SK-N-SH treated with all-trans-retinoic acid at 6 μM for 48 hours (cell line): ENCODE measurements around the gene CARD8.

Experiments
- ATAC-seq: fragments of 200-7000 bp; cut with Tn5 transposase; 3 replicates; pipeline ENCODE4 v1.9.1; 2020; ENCODE audit warnings: mild to moderate bottlenecking, moderate library complexity
- BACH2 ChIP-seq: fragments of 250-450 bp; sonication (Bioruptor Pico); IDR thresholded peaks from 2 replicates; pipeline ENCODE4 v1.9.0; 2021; ENCODE audit warnings: mild to moderate bottlenecking, borderline replicate concordance
- CSDC2 ChIP-seq: fragments of 250-450 bp; sonication (Bioruptor Pico); IDR thresholded peaks from 2 replicates; pipeline ENCODE4 v1.5.0; 2020; ENCODE audit warnings: mild to moderate bottlenecking, moderate library complexity
- CSRNP3 ChIP-seq: fragments of 250-450 bp; sonication (Bioruptor Pico); IDR thresholded peaks from 2 replicates; pipeline ENCODE4 v1.5.1; 2021; ENCODE audit warnings: mild to moderate bottlenecking, moderate library complexity
- GLIS3 ChIP-seq: fragments of 250-450 bp; sonication (Bioruptor Pico); IDR thresholded peaks from 2 replicates; pipeline ENCODE4 v1.5.0; 2020; ENCODE audit warnings: mild to moderate bottlenecking, moderate library complexity
- PATZ1 ChIP-seq: fragments of 250-450 bp; sonication (Bioruptor Pico); IDR thresholded peaks from 2 replicates; pipeline ENCODE4 v1.8.0; 2020; ENCODE audit warnings: mild to moderate bottlenecking, moderate library complexity, borderline replicate concordance
- POU6F1 ChIP-seq: fragments of 250-450 bp; sonication (Bioruptor Pico); IDR thresholded peaks from 2 replicates; pipeline ENCODE4 v1.8.0; 2021; ENCODE audit warnings: low read depth, mild to moderate bottlenecking, moderate library complexity, borderline replicate concordance
- RARB ChIP-seq: fragments of 250-450 bp; sonication (Bioruptor Pico); IDR thresholded peaks from 2 replicates; pipeline ENCODE4 v1.8.0; 2021; ENCODE audit warnings: mild to moderate bottlenecking, moderate library complexity
- SNAI2 ChIP-seq: fragments of 250-450 bp; sonication (Bioruptor Pico); IDR thresholded peaks from 2 replicates; pipeline ENCODE4 v1.5.0; 2020; ENCODE audit warnings: mild to moderate bottlenecking, moderate library complexity
- TOX ChIP-seq: fragments of 250-450 bp; sonication (Bioruptor Pico); IDR thresholded peaks from 2 replicates; pipeline ENCODE4 v1.8.0; 2021; ENCODE audit warnings: mild to moderate bottlenecking, moderate library complexity, borderline replicate concordance
- ZC3H10 ChIP-seq: fragments of 250-450 bp; sonication (Bioruptor Pico); IDR thresholded peaks from 2 replicates; pipeline ENCODE4 v1.5.1; 2021; ENCODE audit warnings: mild to moderate bottlenecking, moderate library complexity
- ZFP3 ChIP-seq: fragments of 250-450 bp; sonication (Bioruptor Pico); IDR thresholded peaks from 2 replicates; pipeline ENCODE4 v1.5.0; 2020; ENCODE audit warnings: mild to moderate bottlenecking, moderate library complexity
- ZNF70 ChIP-seq: fragments of 450-650 bp; formaldehyde crosslinking; IDR thresholded peaks from 2 replicates; pipeline ENCODE4 v1.5.0; 2020; ENCODE audit warnings: mild to moderate bottlenecking, moderate library complexity

Gene CARD8

GRCh38 chr19:48210005-48210404 lies 45.7 kb downstream of the CARD8 start (continued):
- TF ChIP-seq PATZ1 (CRISPR knock-in tag) = no peak
- TF ChIP-seq, all 23 proteins: peak for 0

- ATAC-seq = no peak
- TF ChIP-seq GLIS3 (CRISPR knock-in tag) (no peak), ZC3H10 (CRISPR knock-in tag) (no peak), CSRNP3 (CRISPR knock-in tag) (no peak), ZFP3 (CRISPR knock-in tag) (no peak)
- TF ChIP-seq, all 23 proteins: peak for 0
These were observed 49.2 kb downstream of the CARD8 start for GRCh38 chr19:48206397-48207093.

- TF ChIP-seq POU6F1 (CRISPR knock-in tag) (no peak), PATZ1 (CRISPR knock-in tag) (peak; percentile 69), RARB (CRISPR knock-in tag) (peak; percentile 82; the same call in 1 of the 2 replicates), GLIS3 (CRISPR knock-in tag) (peak; percentile 65; the same call in 1 of the 2 replicates), ZFP3 (CRISPR knock-in tag) (0 out of 2 replicates have a peak, but pooled peaks have one; percentile 39), CSDC2 (CRISPR knock-in tag) (no peak), TOX (CRISPR knock-in tag) (peak; percentile 30; the same call in 1 of the 2 replicates)
- TF ChIP-seq, all 23 proteins: peak for 5
- peak; percentile 99 for ATAC-seq
These were observed 51.7 kb downstream of the CARD8 start for GRCh38 chr19:48203794-48204628.

GRCh38 chr19:48203222-48203793 lies 52.4 kb downstream of the CARD8 start:
- ATAC-seq = no peak
- TF ChIP-seq GLIS3 (CRISPR knock-in tag) = no peak
- TF ChIP-seq ZNF70 (CRISPR knock-in tag) = no peak
- no peak for TF ChIP-seq BACH2 (CRISPR knock-in tag)
- no peak for TF ChIP-seq SNAI2 (CRISPR knock-in tag)
- TF ChIP-seq TOX (CRISPR knock-in tag) = no peak
- no peak for TF ChIP-seq RARB (CRISPR knock-in tag)

GRCh38 chr19:48196933-48197665 lies 58.6 kb downstream of the CARD8 start:
- ATAC-seq = peak; percentile 25; the same call in 2 of the 3 replicates
- TF ChIP-seq BACH2 (CRISPR knock-in tag) (no peak), SNAI2 (CRISPR knock-in tag) (no peak)
- TF ChIP-seq, all 23 proteins: peak for 0
